ENCODE measurements around the gene NDUFA8.
"Not testable (repeated sequence)": the region's sequence is repeated elsewhere in the genome, so short reads cannot be mapped to it uniquely, and the experiment has no call there.

NDUFA8 gene

DNA sequence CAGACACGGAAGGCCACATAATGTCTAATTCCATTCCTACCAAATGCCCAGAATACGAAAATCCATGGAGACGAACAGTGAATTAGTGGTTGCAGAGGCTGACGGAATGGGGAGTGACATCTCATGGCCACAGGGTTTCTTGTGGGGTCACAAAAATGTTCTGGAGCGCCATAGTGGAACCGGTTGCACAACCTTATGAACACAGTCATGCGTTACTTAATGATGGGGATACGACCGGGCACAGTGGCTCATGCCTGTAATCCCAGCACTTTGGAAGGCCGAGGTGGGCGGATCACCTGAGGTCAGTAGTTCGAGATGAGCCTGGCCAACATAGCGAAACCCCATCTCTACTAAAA lies 40.4 kb downstream of the NDUFA8 start:
- no peak for DNase-seq

DNA sequence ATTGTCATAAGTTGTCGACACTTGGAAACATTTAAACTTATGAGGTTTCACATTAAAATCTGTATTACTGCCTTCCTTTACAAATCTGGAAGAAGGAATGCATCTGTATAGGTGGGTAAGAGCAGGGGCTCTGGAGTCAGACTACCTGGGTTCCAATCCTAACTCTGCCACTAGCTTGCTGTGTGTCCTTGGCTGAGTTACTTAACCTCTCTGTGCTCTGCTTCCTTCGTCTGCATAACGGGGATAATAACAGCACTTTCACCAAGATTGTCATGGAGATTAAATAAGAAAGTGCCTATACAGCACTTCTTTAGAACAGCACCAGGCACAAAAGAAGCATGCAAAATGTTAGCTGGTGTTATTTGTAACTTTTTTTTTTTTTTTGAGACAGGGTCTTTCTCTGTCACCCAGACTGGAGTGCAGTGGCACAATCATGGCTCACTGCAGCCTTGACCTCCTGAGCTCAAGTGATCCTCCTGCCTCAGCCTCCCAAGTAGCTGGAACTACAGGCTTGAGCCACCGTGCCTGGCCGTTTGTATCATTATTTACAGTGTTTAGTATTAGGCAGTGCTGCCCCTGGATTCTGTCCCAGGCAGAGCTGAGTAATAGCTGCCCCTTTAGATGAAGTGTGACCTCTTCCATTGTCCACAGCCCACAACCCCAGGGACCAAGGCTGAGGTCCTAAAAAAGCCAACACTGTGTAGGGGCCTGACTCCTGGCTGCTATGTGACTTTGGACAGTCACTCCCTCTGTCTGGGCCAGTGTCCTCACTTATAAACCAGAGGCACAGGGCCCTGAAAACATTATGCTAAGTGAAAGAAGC lies 41.0 kb downstream of the NDUFA8 start:
- DNase-seq, result no peak

DNA sequence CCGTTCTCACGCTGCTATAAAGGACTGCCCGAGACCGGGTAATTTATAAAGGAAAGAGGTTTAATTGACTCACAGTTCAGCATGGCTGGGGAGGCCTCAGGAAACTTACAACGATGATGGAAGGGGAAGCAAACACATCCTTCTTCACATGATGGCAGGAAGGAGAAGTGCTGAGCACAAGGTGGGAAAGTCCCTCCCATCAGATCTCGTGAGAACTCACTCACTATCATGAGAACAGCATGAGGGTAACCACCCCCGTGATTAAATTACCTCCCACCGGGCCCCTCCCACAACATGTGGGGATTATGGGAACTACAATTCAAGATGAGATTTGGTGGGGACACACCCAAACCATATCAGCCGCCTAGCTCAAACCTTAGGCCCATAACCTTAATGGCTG lies 42.3 kb downstream of the NDUFA8 start:
- DNase-seq, result not testable (repeated sequence)

DNA sequence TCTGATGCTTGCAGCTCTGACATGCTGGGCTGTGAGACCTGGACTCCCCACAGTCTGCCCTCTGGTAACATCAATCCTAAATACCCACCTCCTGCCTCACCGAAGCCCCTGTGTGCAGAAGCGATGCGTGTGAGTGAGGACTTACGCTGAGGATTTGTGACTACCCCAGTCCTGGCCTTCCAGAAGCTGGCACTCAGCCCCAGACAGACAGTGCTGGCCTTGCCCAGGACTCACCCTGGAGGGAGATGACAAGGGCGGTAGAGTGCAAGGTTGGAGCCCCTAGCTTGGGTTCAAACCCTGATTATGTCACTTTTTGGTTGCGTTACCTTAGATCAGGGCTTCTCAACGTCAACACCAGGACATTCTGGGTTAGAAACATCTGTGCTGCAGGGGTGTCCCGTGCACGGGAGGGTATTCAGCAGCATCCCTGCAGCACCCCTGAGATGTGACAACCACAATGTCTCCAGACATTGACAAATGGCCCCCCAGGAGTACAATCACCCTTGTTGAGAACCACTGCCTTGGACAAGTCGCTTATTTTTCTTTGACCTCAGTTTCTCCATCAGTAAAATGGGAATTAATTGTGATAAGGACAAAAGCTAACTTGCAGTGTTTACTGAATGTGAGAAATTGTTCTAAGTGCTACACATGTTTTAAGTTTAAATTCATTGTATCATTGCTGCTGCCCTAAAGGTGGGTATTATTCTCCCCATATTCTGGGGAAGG lies 43.0 kb downstream of the NDUFA8 start:
- no peak for DNase-seq

- no peak for DNase-seq
Observed at GRCh38 chr9:122116040-122116439, 43.5 kb downstream of the NDUFA8 start.

GRCh38 chr9:122115176-122116035 lies 44.2 kb downstream of the NDUFA8 start:
- no peak for DNase-seq

DNA sequence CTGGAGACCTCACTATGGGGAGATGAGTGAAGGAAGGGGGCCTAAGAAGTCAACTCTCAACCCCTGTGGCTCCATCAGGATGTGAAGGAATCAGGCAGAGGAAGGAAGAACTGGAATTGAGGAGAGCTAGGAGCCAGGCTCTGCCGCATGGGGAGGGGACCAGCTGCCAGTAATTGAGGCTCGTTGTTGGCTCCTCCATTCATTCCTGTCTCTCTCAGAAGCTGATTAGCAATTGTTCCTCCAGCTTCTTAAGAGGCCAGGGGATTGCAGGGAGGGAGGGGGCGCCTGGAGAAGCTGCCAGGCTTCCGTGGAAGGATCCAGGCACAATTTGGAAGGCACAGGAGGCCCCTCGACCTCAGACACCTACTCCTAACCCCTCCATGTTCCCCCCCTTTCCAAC lies 46.0 kb downstream of the NDUFA8 start:
- DNase-seq, result no peak

DNA sequence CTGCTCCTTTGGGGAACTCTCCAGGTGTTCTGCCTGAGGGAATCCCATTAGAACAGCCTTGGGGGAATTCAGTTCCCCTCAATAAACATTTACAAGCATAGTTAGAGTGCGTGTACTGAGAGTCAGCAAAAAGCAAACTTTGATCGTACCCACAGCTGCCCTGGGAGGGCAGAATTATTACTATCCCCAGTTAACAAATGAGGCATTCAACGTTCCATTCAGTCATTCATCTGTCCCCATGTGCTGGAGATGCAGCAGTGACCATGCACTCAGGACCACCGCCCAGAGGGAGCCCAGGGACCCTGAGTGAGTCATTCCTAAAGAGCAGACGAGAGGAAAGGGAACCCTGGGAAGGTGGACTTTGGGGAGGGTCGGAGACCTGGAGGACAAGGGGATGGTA lies 47.3 kb downstream of the NDUFA8 start:
- DNase-seq, result no peak

GRCh38 chr9:122111413-122112085 lies 48.0 kb downstream of the NDUFA8 start:
- no peak for DNase-seq

DNA sequence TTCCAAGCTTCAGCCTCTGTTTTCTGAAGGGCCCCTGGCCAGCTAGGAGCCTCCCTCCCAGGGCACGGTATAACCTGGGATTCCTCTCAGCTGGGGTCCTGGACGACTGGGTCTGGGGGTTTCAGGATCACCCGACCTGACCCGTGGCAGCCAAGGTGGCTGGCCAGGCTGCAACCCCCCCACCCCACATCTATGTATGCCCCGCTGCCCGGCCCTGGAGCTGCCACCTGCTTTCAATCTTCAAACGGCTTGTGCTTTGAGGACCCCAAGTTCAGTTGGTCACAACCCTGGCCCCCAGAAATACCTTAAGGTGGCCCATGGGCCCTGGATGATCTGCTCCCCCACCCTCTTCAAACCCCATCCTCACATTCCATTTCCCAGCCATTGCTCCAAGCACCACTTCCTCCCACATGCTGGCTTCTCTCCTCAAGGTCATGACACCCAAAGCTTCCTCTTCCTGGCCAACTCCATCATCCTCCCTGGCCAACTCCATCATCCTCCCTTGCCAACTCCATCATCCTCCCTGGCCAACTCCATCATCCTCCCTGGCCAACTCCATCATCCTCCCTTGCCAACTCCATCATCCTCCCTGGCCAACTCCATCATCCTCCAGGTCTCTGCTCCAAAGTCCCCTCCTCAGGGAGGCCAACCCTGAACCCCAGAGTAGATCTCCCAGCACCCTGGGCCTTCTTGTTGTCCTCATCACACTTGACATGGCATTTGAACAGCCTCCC lies 49.3 kb downstream of the NDUFA8 start:
- DNase-seq, result no peak

- DNase-seq, result no peak
Observed at GRCh38 chr9:122109035-122109813, 50.4 kb downstream of the NDUFA8 start.

- DNase-seq, result no peak
Observed at GRCh38 chr9:122107291-122107805, 52.2 kb downstream of the NDUFA8 start.

- no peak for DNase-seq
Observed at GRCh38 chr9:122106576-122106975, 53.0 kb downstream of the NDUFA8 start.

DNA sequence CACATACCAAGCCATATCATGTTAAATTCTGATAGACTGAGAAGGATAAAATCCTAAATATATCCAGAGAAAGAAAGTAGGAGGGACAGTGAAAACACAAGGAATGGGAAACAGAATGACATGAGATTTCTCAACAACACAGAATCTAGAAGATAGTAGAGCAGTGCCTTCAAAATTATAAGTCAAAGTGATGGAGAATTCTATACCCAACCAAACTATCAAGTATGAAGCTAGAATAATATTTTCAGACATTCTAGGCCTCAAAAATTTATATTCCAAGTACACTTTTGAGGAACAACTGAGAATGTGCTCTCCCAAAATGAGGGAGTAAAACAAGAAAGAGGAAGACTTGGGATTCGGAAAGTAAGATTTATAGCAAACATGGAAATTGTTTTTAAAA lies 55.6 kb downstream of the NDUFA8 start:
- no peak for DNase-seq

DNA sequence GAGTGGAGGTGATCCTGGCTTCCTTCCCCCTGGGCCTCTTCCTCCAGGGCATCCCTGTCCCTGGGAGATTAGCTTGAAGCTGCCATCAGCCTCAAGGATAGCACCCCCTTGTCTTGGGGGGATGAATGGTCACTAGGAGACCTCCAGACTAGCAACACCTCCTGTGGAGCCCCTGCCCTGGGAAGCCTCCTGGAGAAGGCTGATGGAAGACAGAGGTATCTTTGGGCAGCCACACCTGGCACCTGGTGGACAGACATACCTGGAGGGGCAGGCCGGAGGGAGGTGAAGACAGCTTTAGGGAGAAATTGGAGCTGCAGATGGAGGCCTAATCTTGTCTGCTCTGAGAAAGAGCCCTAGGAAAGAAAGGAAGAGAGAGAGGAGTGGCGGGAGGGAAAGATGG lies 57.4 kb downstream of the NDUFA8 start:
- no peak for DNase-seq

DNA sequence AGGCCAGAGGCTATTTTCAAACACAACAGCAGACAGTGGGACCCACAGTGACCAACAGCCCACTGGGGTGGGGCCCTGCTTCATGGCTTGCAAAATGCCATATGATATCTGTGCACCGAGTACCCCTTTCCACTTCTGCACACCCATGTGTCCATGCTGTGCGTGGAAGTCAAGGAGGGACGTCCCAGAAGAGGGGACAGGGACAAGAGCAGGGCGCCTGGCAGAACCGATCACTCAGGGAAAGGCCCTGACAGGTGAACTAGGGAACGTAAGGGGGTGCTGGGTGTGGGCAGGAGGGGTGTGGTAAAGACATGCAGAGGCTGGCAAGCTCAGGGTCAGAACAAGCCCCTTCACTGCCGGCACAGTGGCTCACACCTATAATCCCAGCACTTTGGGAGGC lies 58.8 kb downstream of the NDUFA8 start:
- DNase-seq, result no peak

DNA sequence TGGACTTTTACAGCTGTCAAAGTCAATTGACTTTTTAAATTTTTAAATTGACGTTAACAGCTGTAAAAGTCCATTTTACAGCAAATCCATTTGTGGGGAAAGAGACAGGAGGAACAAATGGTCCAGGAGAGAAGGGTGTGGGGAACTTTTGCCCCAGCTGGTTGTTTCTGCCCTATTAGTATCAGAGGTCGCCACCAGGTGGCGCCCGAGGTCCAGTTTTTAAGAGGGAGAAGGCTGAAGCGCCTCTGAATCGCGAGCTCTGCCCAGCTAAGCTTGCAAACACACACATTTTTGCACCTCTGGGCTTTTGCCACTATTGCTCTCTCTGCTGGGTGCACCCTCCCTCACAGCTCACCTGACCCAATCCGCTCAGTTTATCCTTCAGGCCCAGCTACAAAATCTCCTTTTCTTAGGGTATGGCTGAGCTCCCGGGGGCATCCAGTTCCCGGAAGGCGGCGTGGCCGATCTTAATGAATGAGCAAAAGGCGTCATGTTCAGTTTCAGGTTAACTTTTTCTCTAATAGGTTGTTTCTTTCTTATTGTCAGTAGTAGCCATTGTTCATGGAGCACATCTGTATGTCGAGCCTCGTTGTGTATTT lies 60.2 kb downstream of the NDUFA8 start:
- peak; percentile 85 to 88 for DNase-seq

DNA sequence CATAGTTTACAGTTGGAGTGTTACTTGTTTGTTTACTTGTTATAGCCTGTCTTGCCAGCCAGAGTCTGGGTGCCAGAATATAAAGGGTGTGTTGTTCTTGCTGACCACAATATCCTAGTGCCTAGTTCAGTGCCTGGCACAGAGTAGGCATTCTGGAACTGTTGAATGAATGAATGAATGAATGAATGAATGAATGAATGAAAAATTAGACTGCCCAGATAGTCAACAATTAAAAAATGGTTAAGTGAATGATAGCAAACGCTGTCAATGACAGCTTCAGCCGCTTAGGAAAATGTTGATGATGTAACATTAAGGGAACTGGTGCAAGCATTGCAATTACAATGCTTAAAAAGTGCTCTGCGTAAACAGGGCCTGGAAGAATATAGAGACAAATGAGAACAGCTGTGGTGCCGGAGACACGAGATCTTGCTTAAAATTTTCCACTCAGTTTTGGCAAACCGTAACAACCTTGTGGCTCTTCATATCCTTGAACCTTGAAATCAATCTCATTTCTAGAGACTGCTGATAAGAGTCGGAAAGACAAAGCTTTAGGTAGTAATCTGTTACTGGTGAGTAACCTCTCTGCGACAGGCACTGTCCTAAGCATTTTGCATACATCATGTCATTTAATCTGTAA lies 61.8 kb downstream of the NDUFA8 start:
- no peak for DNase-seq

DNA sequence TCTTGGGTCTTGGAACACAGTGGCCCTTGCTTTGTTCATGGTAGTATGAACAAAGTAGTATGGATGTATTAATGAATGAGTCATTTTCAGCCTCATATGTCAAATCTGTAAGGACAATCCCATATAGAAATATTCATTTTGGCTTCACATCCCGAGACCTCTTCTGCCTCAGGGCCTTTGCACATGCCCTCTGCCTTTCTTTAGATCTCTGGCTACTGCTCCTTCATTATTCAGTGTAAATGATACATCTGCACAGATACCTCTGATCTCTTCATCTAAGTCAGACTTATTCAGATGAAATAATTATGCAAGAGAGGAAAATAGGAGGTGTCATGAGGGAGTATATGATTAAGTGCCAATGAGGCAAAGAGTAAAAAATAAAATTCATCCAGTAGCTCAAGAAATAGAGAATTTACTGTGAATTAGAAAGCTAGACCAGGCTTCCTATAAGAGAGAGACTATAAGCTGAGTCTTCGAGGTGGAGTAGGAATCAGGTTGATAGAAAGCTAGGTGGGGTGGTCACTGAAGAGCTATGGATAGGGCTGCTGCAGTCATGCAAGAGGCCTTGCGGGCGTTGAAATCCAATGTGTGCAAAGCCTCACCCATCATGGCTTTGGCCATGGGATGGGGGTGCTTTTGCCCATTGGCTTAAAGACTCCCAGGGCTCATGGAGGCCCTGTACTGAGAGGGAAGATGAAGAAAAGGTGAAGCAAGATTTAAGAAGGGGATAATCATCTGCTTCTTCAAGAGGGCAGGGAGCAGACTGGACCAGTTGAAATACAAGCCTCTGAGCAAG lies 62.8 kb downstream of the NDUFA8 start:
- DNase-seq, result no peak
